Common myeloid progenitor, CD34-positive (primary cell): ENCODE results near the gene ANO1.

Experiments
- CTCF ChIA-PET: fragments of 350-600 bp; sonication (Branson Sonifier 250); formaldehyde crosslinking; loops from one replicate; lab custom pipeline; 2021; ENCODE audit warnings: antibody characterized with exemption; lab: Charles Lee
- POLR2A ChIA-PET: fragments of 350-600 bp; sonication (Branson Sonifier 250); formaldehyde crosslinking; loops from one replicate; lab custom pipeline; 2021; ENCODE audit warnings: antibody characterized with exemption; lab: Charles Lee
- DNase-seq, 3 donors: peaks; one replicate each; pipeline versions ENCODE4 v3.0.0 to v3.0.0-alpha.2; 2013
- H3K27ac ChIP-seq, 2 experiments: 1 replicate in 1 of 2; 2 replicates in 1 of 2; pipeline ENCODE4 v1.7.0; 2013; ENCODE audit warnings: inconsistent platforms in 2 of 2, low read length in 2 of 2, mild to moderate bottlenecking in 2 of 2, low read depth in 1 of 2, moderate library complexity in 1 of 2; ENCODE audit not compliant: severe bottlenecking in 2 of 2, insufficient read depth in 1 of 2, poor library complexity in 1 of 2
- H3K27me3 ChIP-seq, 5 experiments: replicated peaks in 2 of 5; 1 replicate in 3 of 5; 2 replicates in 2 of 5; pipeline versions ENCODE4 v1.6.1 to v1.7.0; 2013; ENCODE audit warnings: low read length in 4 of 5, mild to moderate bottlenecking in 2 of 5, moderate library complexity in 2 of 5, inconsistent platforms in 1 of 5; ENCODE audit not compliant: insufficient read depth in 5 of 5, control insufficient read depth in 4 of 5
- H3K36me3 ChIP-seq, 4 experiments: 1 replicate in 2 of 4; 2 replicates in 2 of 4; pipeline versions ENCODE4 v1.6.1 to v1.7.0; 2013; ENCODE audit warnings: low read length in 3 of 4, control low read depth in 1 of 4, mild to moderate bottlenecking in 1 of 4; ENCODE audit not compliant: control insufficient read depth in 4 of 4, insufficient read depth in 4 of 4
- H3K4me1 ChIP-seq, 4 experiments: 1 replicate in 3 of 4; 2 replicates in 1 of 4; pipeline versions ENCODE4 v1.6.1 to v1.7.1; 2013; ENCODE audit warnings: low read length in 3 of 4, mild to moderate bottlenecking in 3 of 4, control low read depth in 1 of 4, inconsistent platforms in 1 of 4, moderate library complexity in 1 of 4; ENCODE audit not compliant: control insufficient read depth in 4 of 4, insufficient read depth in 4 of 4; ENCODE audit errors: control extremely low read depth in 1 of 4
- H3K4me3 ChIP-seq, 7 experiments: 1 replicate in 4 of 7; 2 replicates in 3 of 7; pipeline versions ENCODE4 v1.5.1 to v1.7.0; 2013; ENCODE audit warnings: mild to moderate bottlenecking in 7 of 7, low read length in 6 of 7, moderate library complexity in 6 of 7, inconsistent platforms in 2 of 7, low read depth in 2 of 7, control low read depth in 1 of 7; ENCODE audit not compliant: insufficient read depth in 4 of 7, control insufficient read depth in 1 of 7; ENCODE audit errors: extremely low read depth in 1 of 7
- H3K9me3 ChIP-seq, 5 experiments: 1 replicate in 4 of 5; 2 replicates in 1 of 5; pipeline versions ENCODE4 v1.6.1 to v1.7.1; 2013; ENCODE audit warnings: low read length in 4 of 5, mild to moderate bottlenecking in 2 of 5, inconsistent platforms in 1 of 5, low read depth in 1 of 5, moderate library complexity in 1 of 5; ENCODE audit not compliant: control insufficient read depth in 4 of 5, insufficient read depth in 2 of 5; ENCODE audit errors: control extremely low read depth in 1 of 5
- WGBS: methylation state at CpG from one replicate; pipeline ENCODE4 v1.1.5; 2013; ENCODE audit not compliant: insufficient coverage; 5-methylcytosine and 5-hydroxymethylcytosine counted together

ANO1 gene

DNA sequence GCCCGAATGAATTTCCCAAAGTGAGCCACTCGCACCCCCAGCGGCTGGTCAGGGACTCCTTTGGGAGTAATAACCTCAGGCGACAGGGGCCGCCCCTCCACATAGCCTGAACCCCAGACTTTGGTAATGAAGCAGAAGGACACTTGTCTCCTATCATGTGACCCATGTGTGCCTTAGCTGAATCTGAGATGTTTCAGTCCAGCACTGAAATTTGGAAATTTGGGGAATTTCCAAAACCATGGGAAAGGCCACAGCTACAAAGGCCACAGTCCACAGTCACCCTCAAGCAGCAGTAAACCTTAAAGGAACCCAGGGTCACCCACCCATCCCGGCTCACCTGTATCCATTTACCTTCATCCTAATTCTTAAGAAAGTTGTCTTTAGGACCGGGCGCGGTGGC, 73.6 kb downstream of the ANO1 start:
- Histone ChIP-seq H3K9me3 (no peaks in the 10 kb centered on the region), H3K27me3 (peaks cover 0 to 58% (median 10%) of the 10 kb centered on the region in 5 experiments), H3K4me3 (no peak overlapping the region), H3K4me1 (no peaks in the 10 kb centered on the region), H3K36me3 (no peaks in the 10 kb centered on the region), H3K27ac (no peak overlapping the region)
- DNase-seq = no peak
- ChIA-PET POLR2A (no interaction called here), CTCF (no interaction called here)
- 96% methylated on average over 7 of the region's 9 CpGs for WGBS

DNA sequence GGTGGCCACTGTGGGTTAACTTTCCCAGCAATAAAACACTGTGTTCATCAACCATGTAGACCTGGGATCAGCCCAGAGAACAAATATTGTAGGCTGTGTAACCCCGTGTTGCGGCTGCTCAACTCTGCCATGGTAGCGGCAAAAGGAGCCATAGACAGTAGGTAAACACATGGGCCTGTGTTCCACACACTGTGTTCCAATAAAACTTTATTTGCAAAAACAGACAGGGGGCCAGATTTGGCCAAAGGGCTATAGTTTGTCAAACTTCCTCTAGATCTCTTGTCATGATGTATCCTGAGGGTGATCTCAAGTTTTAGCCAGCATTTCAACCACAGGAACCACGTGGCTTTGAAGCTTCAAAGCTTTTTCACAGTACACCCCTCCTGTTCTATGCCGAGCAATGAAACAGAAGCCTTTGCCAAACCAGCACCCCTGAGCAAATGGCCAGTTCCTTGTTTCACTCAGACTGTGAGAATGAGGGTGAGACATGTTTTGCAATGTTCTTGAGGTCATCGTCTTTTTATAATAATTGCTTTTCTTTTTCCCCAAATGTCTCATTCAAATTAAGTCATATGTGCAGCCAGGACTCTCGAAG, 75.1 kb downstream of the ANO1 start:
- WGBS = 73% methylated on average over 5 of the region's 7 CpGs
- H3K9me3 ChIP-seq = no peaks in the 10 kb centered on the region
- no peak overlapping the region for H3K27ac ChIP-seq
- POLR2A ChIA-PET = no interaction called here
- CTCF ChIA-PET = no interaction called here
- no peaks in the 10 kb centered on the region for H3K36me3 ChIP-seq
- no peaks in the 10 kb centered on the region for H3K4me1 ChIP-seq
- no peak overlapping the region for H3K4me3 ChIP-seq
- peaks cover 0 to 45% (median 2%) of the 10 kb centered on the region in 5 experiments for H3K27me3 ChIP-seq
- DNase-seq = no peak

DNA sequence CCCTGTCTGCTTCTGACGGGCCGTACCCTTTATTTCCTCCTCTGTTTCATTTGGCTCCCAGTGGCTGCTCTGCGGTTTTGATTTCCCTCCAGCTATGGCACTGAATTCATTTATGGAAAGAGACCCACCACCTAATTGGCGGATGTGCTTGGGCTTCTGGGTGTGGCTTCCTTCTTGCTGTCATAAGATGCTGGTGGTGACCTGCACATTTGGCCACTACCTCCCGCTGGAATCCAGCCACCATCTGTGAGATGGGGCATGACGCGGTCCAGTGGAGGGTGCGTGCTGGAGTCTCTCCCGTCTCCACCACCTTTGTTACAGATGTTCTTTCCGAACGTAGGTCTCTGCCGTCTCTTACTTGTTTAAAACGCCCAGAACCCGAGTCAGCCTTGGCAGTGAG, 77.3 kb downstream of the ANO1 start:
- CTCF ChIA-PET = no interaction called here
- DNase-seq = no peak
- POLR2A ChIA-PET = no interaction called here
- Histone ChIP-seq H3K27ac (no peak overlapping the region), H3K9me3 (no peaks in the 10 kb centered on the region), H3K27me3 (peaks cover 0 to 40% (median 2%) of the 10 kb centered on the region in 5 experiments), H3K4me3 (no peak overlapping the region), H3K4me1 (no peaks in the 10 kb centered on the region), H3K36me3 (no peaks in the 10 kb centered on the region)
- 89% methylated on average over 11 of the region's 14 CpGs for WGBS

DNA sequence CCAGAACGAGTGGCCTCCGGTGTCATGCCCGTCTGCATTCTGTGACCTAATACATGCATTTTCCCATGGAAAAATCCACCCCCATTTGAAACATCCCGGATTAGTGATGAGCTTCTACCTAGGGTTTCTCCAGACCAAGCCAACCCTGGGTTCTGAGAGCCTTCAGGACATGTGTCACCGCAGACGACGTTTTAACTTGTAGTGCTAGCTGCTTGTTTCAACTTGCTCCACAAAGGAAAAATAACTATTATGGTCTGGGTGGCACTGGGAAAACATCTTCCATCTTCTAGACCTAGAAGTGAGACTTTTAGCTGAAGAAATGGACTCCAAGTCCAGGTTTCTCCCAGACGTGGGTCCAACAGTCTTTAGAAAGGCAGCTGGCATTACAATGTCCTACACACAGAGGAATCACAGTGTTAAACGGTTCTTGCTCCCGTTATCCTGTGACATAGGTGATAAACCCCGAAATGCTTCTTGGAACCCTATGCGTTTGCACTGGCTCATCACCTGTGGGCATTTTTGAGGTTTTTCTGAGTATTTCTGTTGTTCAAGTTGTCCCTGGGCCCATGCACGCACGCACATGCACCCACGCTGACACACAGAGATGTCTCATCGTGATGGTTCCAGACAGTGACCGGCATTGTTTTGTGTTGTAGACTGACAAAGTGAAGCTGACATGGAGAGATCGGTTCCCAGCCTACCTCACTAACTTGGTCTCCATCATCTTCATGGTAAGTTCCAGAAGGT, 78.3 kb downstream of the ANO1 start:
- H3K4me1 ChIP-seq = no peaks in the 10 kb centered on the region
- H3K27ac ChIP-seq = no peak overlapping the region
- 88% methylated on average over 16 of the region's 18 CpGs for WGBS
- H3K4me3 ChIP-seq = no peak overlapping the region
- CTCF ChIA-PET = no interaction called here
- peaks cover 0 to 31% (median 2%) of the 10 kb centered on the region in 5 experiments for H3K27me3 ChIP-seq
- POLR2A ChIA-PET = no interaction called here
- no peaks in the 10 kb centered on the region for H3K36me3 ChIP-seq
- no peaks in the 10 kb centered on the region for H3K9me3 ChIP-seq
- no peak for DNase-seq

DNA sequence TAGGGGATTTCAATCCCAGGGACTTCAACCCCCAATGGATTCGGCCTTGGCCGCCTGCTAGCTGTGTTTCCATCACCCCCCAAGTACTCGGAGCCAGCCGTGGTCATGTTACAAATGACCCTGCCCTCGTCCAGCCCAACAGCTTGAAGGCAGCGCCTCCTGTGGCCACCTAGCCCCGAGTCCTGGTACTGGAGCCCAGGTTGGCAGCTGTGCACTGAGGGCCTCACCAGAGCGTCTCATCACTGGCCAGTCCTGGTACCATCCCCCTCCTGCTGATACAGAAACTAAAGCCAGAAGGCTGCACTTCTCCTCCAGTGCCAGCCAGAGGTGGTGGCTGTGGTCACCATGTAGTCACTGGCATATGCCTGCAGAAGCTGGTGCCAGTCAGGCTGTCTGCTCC, 80.1 kb downstream of the ANO1 start:
- H3K27ac ChIP-seq = no peak overlapping the region
- no peaks in the 10 kb centered on the region for H3K36me3 ChIP-seq
- ChIA-PET POLR2A (no interaction called here), CTCF (no interaction called here)
- H3K27me3 ChIP-seq = peaks cover 0 to 29% (median 2%) of the 10 kb centered on the region in 5 experiments
- peak in 2 of 3 donors; percentile 9 for DNase-seq
- WGBS = 57% methylated on average over 8 of the region's 8 CpGs
- no peak overlapping the region for H3K4me3 ChIP-seq
- no peaks in the 10 kb centered on the region for H3K9me3 ChIP-seq
- H3K4me1 ChIP-seq = no peaks in the 10 kb centered on the region

DNA sequence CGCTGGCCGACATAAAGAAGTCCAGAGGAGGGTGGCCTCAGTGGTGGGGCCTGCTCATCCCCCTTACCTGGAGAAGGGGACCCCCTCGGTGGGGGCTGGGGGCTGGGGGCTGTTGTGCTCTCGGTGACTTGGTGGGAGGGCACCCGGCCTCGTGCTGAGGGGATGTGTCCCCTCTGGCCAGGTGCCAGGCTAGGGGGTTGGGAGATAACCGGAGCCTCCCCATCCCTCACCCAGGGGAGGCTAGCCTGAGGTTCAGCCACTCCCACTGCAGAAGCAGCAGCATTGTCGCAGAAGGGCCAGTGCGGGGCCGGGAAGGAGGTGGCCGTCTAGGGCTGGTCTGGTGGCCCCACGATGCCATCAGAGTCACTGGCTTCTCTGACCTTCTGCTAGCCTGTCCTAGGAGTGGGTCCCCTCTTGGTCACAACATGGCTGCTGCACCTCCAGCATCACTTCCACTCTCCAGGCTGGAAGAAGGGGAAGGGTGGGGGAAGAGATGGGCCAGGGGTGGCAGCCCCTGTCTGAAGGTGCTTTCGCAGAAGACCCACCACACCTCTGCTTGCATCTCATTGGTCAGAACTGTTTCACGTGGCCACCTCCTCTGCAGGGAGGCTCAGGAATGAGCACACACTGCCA, 80.8 kb downstream of the ANO1 start:
- H3K4me1 ChIP-seq = no peaks in the 10 kb centered on the region
- 91% methylated on average over 8 of the region's 14 CpGs for WGBS
- ChIA-PET POLR2A (no interaction called here), CTCF (no interaction called here)
- H3K27ac ChIP-seq = no peak overlapping the region
- peaks cover 0 to 29% (median 2%) of the 10 kb centered on the region in 5 experiments for H3K27me3 ChIP-seq
- H3K4me3 ChIP-seq = no peak overlapping the region
- no peaks in the 10 kb centered on the region for H3K36me3 ChIP-seq
- H3K9me3 ChIP-seq = no peaks in the 10 kb centered on the region
- no peak for DNase-seq
